Heart left ventricle (tissue), 16 donors: ENCODE measurements around the gene S100A4. TPM values are rescaled to one million over a fixed set of nuclear protein-coding genes. Genes with fewer than 3 reads are reported as not detected.
A peak's percentile ranks its signal among the peaks of the same experiment; 100 is the strongest.

Experiments
- ATAC-seq, 4 donors: fragments of 200-7000 bp; cut with Tn5 transposase; one replicate each; pipeline ENCODE4 v1.9.1; 2020 to 2022; ENCODE audit warnings: moderate library complexity in 4 of 4, mild to moderate bottlenecking in 3 of 4, moderate number of reproducible peaks in 1 of 4
- DNase-seq, 5 donors: peaks; one replicate each; pipeline ENCODE4 v3.0.0-alpha.2; 2020
- H3K27ac ChIP-seq, 12 donors: fragments of 200-600 bp; sonication (generic) in 4 of 12; one replicate each; pipeline versions ENCODE4 v1.5.0 to v1.8.0; 2016 to 2022; ENCODE audit warnings: mild to moderate bottlenecking in 2 of 12
- H3K27me3 ChIP-seq, 9 donors: fragments of 200-600 bp; sonication (generic) in 2 of 9; one replicate each; pipeline versions ENCODE4 v1.5.1 to v1.8.0; 2016 to 2022; ENCODE audit warnings: mild to moderate bottlenecking in 3 of 9
- H3K36me3 ChIP-seq, 9 donors: fragments of 200-600 bp; sonication (generic) in 2 of 9; one replicate each; pipeline versions ENCODE4 v1.5.0 to v1.8.0; 2018 to 2022; ENCODE audit warnings: mild to moderate bottlenecking in 2 of 9
- H3K4me1 ChIP-seq, 12 donors: fragments of 200-600 bp; sonication (generic) in 4 of 12; one replicate each; pipeline versions ENCODE4 v1.5.0 to v1.8.0; 2016 to 2022; ENCODE audit warnings: mild to moderate bottlenecking in 3 of 12
- H3K4me3 ChIP-seq, 12 donors: fragments of 200-600 bp; sonication (generic) in 4 of 12; one replicate each; pipeline versions ENCODE4 v1.5.0 to v1.8.0; 2017 to 2022; ENCODE audit warnings: mild to moderate bottlenecking in 9 of 12, moderate library complexity in 4 of 12
- H3K9me3 ChIP-seq, 12 donors: fragments of 200-600 bp; sonication (generic) in 4 of 12; one replicate each; pipeline versions ENCODE4 v1.5.0 to v1.8.0; 2016 to 2022; ENCODE audit warnings: mild to moderate bottlenecking in 1 of 12
- POLR2A ChIP-seq, 2 donors: fragments of 450-650 bp; IDR thresholded peaks; one replicate each; pipeline ENCODE4 v1.6.1; 2017; ENCODE audit warnings: antibody characterized with exemption in 2 of 2, mild to moderate bottlenecking in 2 of 2, moderate library complexity in 2 of 2
- WGBS, 4 donors: extraction: QIAGEN DNeasy Blood & Tissue Kit in 2 of 4; methylation state at CpG; one replicate each; pipeline versions ENCODE4 v1.1.5 to v1.1.7; 2013 to 2018; 5-methylcytosine and 5-hydroxymethylcytosine counted together
- intact Hi-C, 10 donors: fragments of 100-400 bp; cut with DNase I; formaldehyde crosslinking; loops; one replicate each; pipeline versions ENCODE4 v1.11.1 to v1.14.2; 2022
- polyA plus RNA-seq, 2 donors: library from polyadenylated mRNA; stranded (reverse); fragments of 200-250 nt; gene quantifications; one replicate each; pipeline ENCODE4 v1.2.3, GENCODE V29; 2013
- total RNA-seq, 9 donors: library from RNA; depleted of rRNA in 2 of 9; stranded (reverse); fragments of >200 nt in 2 of 9; fragmentation: NEBNext Ultra II Directional in 3 of 9; extraction: Animal tissue kit (Norgen Biotek cat#: 25700) in 3 of 9; gene quantifications; one replicate each; pipeline versions ENCODE4 v1.1.0 to v1.2.4, GENCODE V29; 2016 to 2023
- TF ChIP-seq, protein P1 (sequence below), 12 donors: fragments of 200-600 bp; sonication (generic) in 4 of 12; IDR thresholded peaks; one replicate each; pipeline versions ENCODE4 v1.5.0 to v1.8.0; 2018 to 2022; ENCODE audit warnings: antibody characterized with exemption in 12 of 12, mild to moderate bottlenecking in 5 of 12
- donor health status: ischemic (EF 13 %, LVEDD 7.1; RV severe dilation, severe dysfunction).
- donor health status: healthy with polysubstance abuse.
- donor health status: DM: no; HTN: yes; CAD: no.
- donor health status: DM: no; HTN: no; CAD: no.
- donor health status: ischemic (EF 25% LVEDD 6.9; RV normal size, moderate dysfunction).
- donor health status: ischemic (EF 25% LVEDD 5.7; RV mildly dilated, moderate dysfunction).
- donor health status: healthy.
- donor health status: DM: yes; HTN: yes; CAD: no.
- donor health status: ischemic (EF 35%, LVEDD 5.7; RV mildly dilated, moderate dysfunction).
- donor health status: nonischemic (EF 11% LVEDD 7.7; RV severe dilation, severe dysfunction).
- donor health status: DM: yes; HTN: yes; CAD: no.
- donor health status: PGD.
- donor health status: ischemic (EF 29% LVEDD 5.4; RV normal size, mild dysfunction).
- donor health status: nonischemic (EF 23%, LVEDD 6.1; RV moderate dilation, normal function).

The S100A4 gene
- total and polyA plus RNA-seq, 11 donors = 56.9 to 398 (median 118) TPM

DNA sequence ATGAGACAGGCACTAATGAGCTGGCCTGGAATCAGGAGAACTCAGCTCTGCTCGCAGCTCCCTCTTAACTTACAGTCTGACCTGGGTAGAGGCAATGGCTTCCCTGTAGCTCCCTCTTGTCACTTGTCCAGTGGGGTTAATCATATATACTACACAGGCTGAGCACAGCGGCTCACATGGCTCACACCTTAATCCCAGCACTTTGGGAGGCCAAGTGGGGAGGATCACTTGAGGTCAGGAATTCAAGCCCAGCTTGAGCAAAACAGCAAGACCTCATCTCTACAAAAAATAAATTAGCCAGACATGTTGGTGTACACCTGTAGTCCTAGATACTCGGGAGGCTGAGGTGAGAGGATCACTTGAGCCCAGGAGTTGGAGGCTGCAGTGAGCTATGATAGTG, 14.0 kb downstream of the S100A4 start:
- intact Hi-C loops = loop anchor here in 6 of 10 donors (2.0 to 10.0 kb wide), 6 partner anchors 36 to 453 kb away; partner anchors contain the start of genes CHTOP (in 1 of the 6), RAB13 (in 1 of the 6), S100A14 (in 1 of the 6) and S100A16 (in 1 of the 6)
- no peak overlapping the region for H3K4me3 ChIP-seq
- ATAC-seq (no peak), DNase-seq (no peak)
- no peak for TF ChIP-seq POLR2A (IDR thresholded peaks at IDR 0.05)
- TF ChIP-seq, protein P1, sequence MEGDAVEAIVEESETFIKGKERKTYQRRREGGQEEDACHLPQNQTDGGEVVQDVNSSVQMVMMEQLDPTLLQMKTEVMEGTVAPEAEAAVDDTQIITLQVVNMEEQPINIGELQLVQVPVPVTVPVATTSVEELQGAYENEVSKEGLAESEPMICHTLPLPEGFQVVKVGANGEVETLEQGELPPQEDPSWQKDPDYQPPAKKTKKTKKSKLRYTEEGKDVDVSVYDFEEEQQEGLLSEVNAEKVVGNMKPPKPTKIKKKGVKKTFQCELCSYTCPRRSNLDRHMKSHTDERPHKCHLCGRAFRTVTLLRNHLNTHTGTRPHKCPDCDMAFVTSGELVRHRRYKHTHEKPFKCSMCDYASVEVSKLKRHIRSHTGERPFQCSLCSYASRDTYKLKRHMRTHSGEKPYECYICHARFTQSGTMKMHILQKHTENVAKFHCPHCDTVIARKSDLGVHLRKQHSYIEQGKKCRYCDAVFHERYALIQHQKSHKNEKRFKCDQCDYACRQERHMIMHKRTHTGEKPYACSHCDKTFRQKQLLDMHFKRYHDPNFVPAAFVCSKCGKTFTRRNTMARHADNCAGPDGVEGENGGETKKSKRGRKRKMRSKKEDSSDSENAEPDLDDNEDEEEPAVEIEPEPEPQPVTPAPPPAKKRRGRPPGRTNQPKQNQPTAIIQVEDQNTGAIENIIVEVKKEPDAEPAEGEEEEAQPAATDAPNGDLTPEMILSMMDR (IDR thresholded peaks at IDR 0.05) = no peak
- WGBS, 4 donors = 86 to 96% (median 94%) methylated on average over 3 of the region's 3 CpGs
- peak overlapping the region in 2 of 12 donors; percentile 98 to 100 for H3K27ac ChIP-seq
- H3K36me3 ChIP-seq = peaks cover 0 to 7% (median 0%) of the 10 kb centered on the region in 9 donors
- no peaks in the 10 kb centered on the region for H3K9me3 ChIP-seq
- peaks cover 0 to 49% (median 26%) of the 10 kb centered on the region in 12 donors for H3K4me1 ChIP-seq
- no peaks in the 10 kb centered on the region for H3K27me3 ChIP-seq

DNA sequence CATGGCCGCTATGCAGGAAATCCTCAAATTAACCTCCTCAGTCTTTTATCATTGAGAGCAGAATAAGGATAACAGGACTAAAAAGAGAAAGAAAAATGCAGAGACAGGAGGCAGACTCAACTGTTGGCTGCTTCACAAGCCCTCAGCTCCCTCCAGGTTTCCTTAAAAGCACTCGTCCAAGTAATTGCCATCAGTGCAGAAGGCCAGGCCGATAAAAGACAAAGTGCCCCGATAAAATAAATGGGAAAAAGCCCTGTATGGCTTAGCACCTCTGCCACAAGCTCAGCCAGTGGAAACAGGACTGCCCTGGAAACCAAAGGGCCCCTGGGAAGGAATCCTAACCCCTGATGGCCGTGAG, 17.9 kb downstream of the S100A4 start:
- Histone ChIP-seq H3K4me1 (peaks cover 0 to 25% (median 11%) of the 10 kb centered on the region in 12 donors), H3K36me3 (no peaks in the 10 kb centered on the region), H3K27ac (peak overlapping the region in 1 of 12 donors; percentile 24), H3K27me3 (no peaks in the 10 kb centered on the region), H3K9me3 (no peaks in the 10 kb centered on the region), H3K4me3 (no peak overlapping the region)
- intact Hi-C loops = no loop called here
- 81 to 90% (median 87%) methylated on average over 5 of the region's 5 CpGs for WGBS, 4 donors
- ATAC-seq (no peak), DNase-seq (no peak)
- TF ChIP-seq, protein P1 (IDR thresholded peaks at IDR 0.05) = no peak
- TF ChIP-seq POLR2A (IDR thresholded peaks at IDR 0.05) = no peak

DNA sequence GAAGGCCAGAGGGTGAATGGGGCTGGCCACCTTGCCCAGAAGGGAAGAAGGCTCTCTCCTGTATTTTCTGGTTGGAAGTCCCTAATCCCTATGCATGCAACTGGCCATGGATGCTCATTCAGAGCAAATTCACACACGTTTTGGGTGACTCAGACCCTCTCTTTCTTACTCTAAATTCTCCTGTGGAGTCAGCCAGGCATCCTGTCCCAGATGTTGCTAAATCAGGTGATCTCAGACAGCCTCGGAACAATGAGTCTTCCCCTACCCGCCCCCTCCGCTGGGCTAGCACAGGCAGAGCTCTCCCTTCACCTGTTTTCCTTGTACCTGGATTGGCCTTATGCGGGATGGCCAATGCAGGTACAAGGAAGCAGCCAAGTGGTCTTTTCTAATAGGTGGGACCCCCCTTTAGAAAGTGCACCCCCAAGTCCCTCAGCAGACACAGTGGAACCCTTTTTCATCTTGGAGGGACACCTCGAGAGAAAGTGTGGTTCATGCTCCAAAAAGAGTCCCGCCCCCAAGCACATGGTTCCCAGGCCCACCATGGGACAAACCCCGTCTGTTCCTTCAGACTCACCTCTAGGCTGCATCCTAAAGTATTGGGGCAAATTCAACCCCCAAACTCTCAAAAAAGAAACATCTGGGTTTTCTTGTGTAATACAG, 18.5 kb downstream of the S100A4 start:
- TF ChIP-seq, protein P1 (IDR thresholded peaks at IDR 0.05) = no peak
- TF ChIP-seq POLR2A (IDR thresholded peaks at IDR 0.05) = no peak
- intact Hi-C loops = no loop called here
- DNase-seq = peak in 1 of 5 donors; percentile 5
- ATAC-seq = no peak
- H3K27ac ChIP-seq = peak overlapping the region in 1 of 12 donors; percentile 24
- peaks cover 0 to 20% (median 7%) of the 10 kb centered on the region in 12 donors for H3K4me1 ChIP-seq
- no peak overlapping the region for H3K4me3 ChIP-seq
- no peaks in the 10 kb centered on the region for H3K9me3 ChIP-seq
- H3K36me3 ChIP-seq = no peaks in the 10 kb centered on the region
- H3K27me3 ChIP-seq = no peaks in the 10 kb centered on the region
- 88 to 93% (median 90%) methylated on average over 8 of the region's 8 CpGs for WGBS, 4 donors

DNA sequence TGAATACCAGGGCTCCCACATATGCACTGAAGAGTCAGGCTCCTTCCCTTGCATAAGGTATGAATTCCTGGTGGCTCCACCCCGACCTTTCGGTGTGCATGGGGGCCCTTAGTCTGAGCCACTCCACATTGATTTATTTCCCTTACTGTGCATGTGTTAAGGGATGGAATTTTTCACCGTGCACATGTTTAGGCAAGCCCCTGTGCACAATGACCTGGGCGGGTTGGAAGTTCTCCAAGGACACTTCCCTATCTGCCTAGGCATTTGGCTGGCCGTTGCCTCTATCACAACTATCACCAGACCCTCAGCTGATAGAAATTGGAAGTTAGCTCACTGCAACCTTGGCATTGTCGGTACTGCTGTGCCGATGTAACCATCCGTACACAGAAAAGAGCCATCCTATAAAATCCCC, 19.5 kb downstream of the S100A4 start:
- TF ChIP-seq, protein P1 (IDR thresholded peaks at IDR 0.05) = no peak
- no peak for TF ChIP-seq POLR2A (IDR thresholded peaks at IDR 0.05)
- ATAC-seq = peak in 2 of 4 donors; percentile 34 to 47
- intact Hi-C loops = no loop called here
- Histone ChIP-seq H3K4me1 (peaks cover 0 to 17% (median 7%) of the 10 kb centered on the region in 12 donors), H3K27me3 (no peaks in the 10 kb centered on the region), H3K27ac (no peak overlapping the region), H3K36me3 (no peaks in the 10 kb centered on the region), H3K4me3 (no peak overlapping the region), H3K9me3 (no peaks in the 10 kb centered on the region)
- peak in 1 of 5 donors; percentile 36 for DNase-seq
- 20 to 28% (median 25%) methylated on average over 8 of the region's 8 CpGs for WGBS, 4 donors
